Muscle of leg (tissue), 11 donors: ENCODE results near the gene PRKAR2B. TPM values are rescaled to one million over a fixed set of nuclear protein-coding genes. Genes with fewer than 3 reads are reported as not detected.
"Not testable (repeated sequence)": the region's sequence is repeated elsewhere in the genome, so short reads cannot be mapped to it uniquely, and the experiment has no call there.

ENCODE experiments used
- DNase-seq: peaks from one replicate; pipeline ENCODE4 v3.0.0; 2013
- H3K27ac ChIP-seq: one replicate; pipeline ENCODE4 v1.5.1; 2013; ENCODE audit warnings: mild to moderate bottlenecking, low read length, control low read depth
- H3K27me3 ChIP-seq: one replicate; pipeline ENCODE4 v1.6.1; 2013; ENCODE audit warnings: low read length; ENCODE audit not compliant: control insufficient read depth, insufficient read depth
- H3K36me3 ChIP-seq: one replicate; pipeline ENCODE4 v1.6.1; 2013; ENCODE audit warnings: low read length; ENCODE audit not compliant: control insufficient read depth, insufficient read depth
- H3K4me1 ChIP-seq: one replicate; pipeline ENCODE4 v1.6.1; 2013; ENCODE audit warnings: low read length; ENCODE audit not compliant: control insufficient read depth, insufficient read depth
- H3K4me3 ChIP-seq: one replicate; pipeline ENCODE4 v1.5.1; 2013; ENCODE audit warnings: low read length, control low read depth
- H3K9me3 ChIP-seq: replicated peaks from 2 replicates; pipeline ENCODE4 v1.6.1; 2013; ENCODE audit warnings: low read depth, low read length; ENCODE audit not compliant: control insufficient read depth
- WGBS: methylation state at CpG from one replicate; pipeline ENCODE4 v1.1.5; 2013; ENCODE audit warnings: missing lambda C conversion rate; ENCODE audit not compliant: insufficient coverage; 5-methylcytosine and 5-hydroxymethylcytosine counted together
- polyA plus RNA-seq, 8 donors: library from polyadenylated mRNA; unstranded; fragments of 120-200 nt; gene quantifications; one replicate each; pipeline versions ENCODE4 v1.2.1 to v1.2.3, GENCODE V29; 2013; ENCODE audit warnings: inconsistent platforms in 1 of 8, low replicate concordance in 1 of 8; ENCODE audit not compliant: insufficient read length in 8 of 8, insufficient read depth in 1 of 8
- total RNA-seq: library from RNA; stranded (reverse); fragments of 120-200 nt; gene quantifications from one replicate; pipeline ENCODE4 v1.2.4, GENCODE V29; 2013

PRKAR2B gene
- total and polyA plus RNA-seq, 9 donors = 3.7 to 7.3 (median 4.8) TPM

DNA sequence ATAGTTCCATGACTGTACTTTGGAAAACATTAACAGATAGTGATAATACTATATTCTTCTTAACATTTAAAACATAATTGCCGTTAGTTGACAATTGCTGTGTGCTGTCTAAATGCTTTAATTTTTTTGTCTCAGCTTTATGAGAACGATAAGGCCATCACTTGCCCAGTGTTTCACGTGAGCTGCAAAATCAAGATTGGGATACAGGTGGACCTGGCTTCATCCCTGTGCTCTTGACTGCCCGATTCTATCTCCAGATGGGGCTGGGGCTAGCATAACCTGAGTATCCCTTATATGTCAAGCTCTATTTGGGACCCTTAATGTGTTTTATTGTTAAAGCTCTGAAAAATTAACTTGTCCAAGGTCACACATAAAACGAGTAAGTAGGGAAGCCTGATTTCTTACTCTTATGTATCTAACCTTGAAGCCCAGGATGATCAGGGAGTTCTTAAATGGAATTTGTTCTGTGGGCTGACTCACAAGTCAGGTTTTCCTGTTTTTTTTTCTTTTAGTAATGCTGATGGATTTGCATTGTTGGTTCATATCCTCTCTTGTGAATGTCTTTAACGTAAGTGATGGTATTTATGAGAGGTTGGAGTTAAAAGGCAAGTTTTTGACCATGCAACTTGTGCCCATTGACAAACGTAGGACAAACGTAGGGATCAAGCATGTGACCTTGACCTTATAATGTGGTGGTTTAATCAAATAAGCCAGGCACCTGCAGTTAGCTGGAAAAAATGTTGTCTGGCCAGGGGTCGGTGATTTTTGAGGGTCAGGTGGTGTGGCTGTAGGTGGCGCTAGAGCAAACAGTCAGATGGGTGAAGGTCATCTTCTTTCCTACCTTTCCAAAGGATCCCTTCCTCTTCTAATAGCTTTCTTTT is 3.6 kb downstream of the PRKAR2B start:
- Histone ChIP-seq H3K27ac (peak overlapping the region; percentile 14), H3K36me3 (no peaks in the 10 kb centered on the region), H3K27me3 (peaks cover 5% of the 10 kb centered on the region), H3K4me1 (peaks cover 6% of the 10 kb centered on the region), H3K9me3 (no peaks in the 10 kb centered on the region), H3K4me3 (no peak overlapping the region)
- 80% methylated on average over 5 of the region's 10 CpGs for WGBS
- no peak for DNase-seq

DNA sequence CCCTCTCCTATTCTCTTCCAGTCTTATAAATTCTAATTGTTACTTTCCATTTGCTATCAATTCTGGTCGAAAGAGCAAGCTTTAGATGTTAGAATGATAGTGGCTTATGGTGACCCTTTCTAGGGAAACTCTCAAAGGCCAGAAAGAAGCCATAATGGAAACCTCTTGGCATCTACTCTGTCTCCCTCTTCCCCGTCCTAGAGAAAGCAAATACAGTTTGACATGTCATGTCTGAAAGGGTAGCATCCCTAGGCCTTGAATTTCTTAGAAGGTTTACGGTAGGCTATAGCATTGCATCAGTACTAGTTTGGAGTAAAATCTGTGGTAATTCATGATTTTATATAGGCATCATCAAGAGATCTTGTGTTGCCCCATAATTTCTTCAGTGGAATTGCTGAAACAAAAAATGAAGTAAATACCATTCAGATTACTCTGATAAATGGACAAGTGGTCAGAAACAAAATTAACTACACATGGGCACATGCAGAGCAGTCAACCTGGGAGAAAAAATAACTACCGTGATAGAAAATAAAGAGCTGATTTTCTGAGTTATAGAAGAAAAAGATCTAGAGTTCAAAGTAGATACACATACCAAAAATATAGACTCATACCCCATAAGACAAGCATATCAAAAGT is 4.4 kb downstream of the PRKAR2B start:
- Histone ChIP-seq H3K4me3 (no peak overlapping the region), H3K27ac (no peak overlapping the region)

DNA sequence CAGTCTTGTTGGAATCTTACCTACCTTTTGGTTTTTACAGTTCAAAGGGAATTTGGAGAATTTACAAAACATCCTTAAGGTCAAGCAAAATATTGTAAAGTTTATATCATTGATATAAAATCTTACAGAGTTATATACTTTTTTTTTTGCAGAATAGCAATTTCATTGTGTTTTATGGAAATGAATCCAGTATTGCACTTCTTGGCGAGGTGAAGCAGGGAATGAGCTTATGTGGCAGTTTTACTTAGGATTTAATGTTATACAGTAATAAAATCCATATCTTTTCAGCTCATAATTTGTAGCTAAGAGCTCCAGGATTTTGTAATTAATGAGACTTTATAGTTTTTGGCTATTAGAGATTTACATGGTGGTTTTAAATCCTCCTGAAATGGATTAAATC is 5.0 kb downstream of the PRKAR2B start:
- DNase-seq = no peak
- H3K4me3 ChIP-seq = no peak overlapping the region
- H3K9me3 ChIP-seq = no peaks in the 10 kb centered on the region
- peaks cover 5% of the 10 kb centered on the region for H3K27me3 ChIP-seq
- WGBS = no CpG with 5 or more reads among the region's 1 CpG
- H3K36me3 ChIP-seq = no peaks in the 10 kb centered on the region
- H3K4me1 ChIP-seq = peaks cover 6% of the 10 kb centered on the region
- no peak overlapping the region for H3K27ac ChIP-seq

More for the DNA sequence above, 4.4 kb downstream of the PRKAR2B start:
- H3K9me3 ChIP-seq = no peaks in the 10 kb centered on the region
- peaks cover 5% of the 10 kb centered on the region for H3K27me3 ChIP-seq
- DNase-seq = no peak
- H3K4me1 ChIP-seq = peaks cover 6% of the 10 kb centered on the region
- H3K36me3 ChIP-seq = no peaks in the 10 kb centered on the region
- no CpG with 5 or more reads among the region's 4 CpGs for whole genome bisulfite sequencing

DNA sequence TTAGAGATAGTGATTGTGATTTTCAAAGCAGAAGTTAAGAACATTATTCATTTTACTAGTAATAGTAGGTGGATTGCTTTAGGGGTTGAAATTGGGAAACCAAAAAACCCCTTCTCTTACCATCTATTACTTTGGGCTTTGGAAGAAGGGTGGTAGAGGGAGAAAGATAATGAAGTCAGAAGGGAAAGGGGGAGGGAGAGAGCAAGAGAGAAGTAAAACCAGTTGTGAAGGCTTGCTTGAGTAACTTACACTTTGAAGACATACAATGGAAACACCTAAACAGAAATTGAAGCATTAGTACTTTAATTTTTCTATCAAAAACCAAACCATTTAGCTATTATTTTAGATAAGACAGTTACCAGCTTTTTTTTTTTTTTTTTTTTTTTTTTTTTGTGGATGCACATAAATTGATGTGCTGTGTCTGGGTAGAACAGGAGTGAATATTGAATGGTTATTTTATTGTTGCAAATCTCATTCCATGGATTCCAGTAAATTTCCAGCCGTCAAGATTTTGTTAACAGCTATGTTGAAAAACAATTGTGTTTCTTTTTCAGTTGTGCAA is 5.5 kb downstream of the PRKAR2B start:
- WGBS = no CpG with 5 or more reads among the region's 1 CpG

DNA sequence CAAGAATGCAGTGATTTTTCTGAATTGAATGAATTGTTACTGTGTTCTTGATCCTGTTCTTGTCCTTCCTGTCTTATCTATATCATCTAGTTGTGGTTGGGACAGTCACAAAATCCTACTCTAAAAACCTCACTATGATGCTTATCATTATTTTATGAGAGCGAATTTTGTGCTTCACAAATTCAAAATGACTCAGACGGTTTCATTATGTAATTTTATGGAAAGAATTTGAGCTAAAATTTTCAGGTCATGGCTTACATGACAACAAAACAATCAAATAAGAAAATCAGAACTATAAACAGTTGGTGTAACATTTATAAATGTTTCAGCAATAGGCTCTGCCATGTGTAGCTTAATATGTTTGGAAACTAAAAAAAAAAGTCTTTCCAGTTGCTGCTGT is 6.9 kb downstream of the PRKAR2B start:
- H3K27me3 ChIP-seq = peaks cover 2% of the 10 kb centered on the region
- no peak for DNase-seq
- H3K27ac ChIP-seq = no peak overlapping the region
- no peak overlapping the region for H3K4me3 ChIP-seq
- no peaks in the 10 kb centered on the region for H3K4me1 ChIP-seq
- no CpG with 5 or more reads among the region's 2 CpGs for WGBS
- H3K36me3 ChIP-seq = no peaks in the 10 kb centered on the region
- no peaks in the 10 kb centered on the region for H3K9me3 ChIP-seq

More for the DNA sequence above, 5.5 kb downstream of the PRKAR2B start:
- Histone ChIP-seq H3K36me3 (no peaks in the 10 kb centered on the region), H3K9me3 (no peaks in the 10 kb centered on the region), H3K4me3 (no peak overlapping the region), H3K27me3 (peaks cover 5% of the 10 kb centered on the region), H3K4me1 (peaks cover 4% of the 10 kb centered on the region), H3K27ac (no peak overlapping the region)
- no peak for DNase-seq

DNA sequence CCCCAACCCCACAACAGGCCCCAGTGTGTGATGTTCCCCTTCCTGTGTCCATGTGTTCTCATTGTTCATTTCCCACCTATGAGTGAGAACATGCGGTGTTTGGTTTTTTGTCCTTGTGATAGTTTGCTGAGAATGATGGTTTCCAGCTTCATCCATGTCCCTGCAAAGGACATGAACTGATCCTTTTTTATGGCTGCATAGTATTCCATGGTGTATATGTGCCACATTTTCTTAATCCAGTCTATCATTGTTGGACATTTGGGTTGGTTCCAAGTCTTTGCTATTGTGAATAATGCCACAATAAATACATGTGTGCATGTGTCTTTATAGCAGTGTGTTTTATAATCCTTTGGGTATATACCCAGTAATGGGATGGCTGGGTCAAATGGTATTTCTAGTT is 10.5 kb downstream of the PRKAR2B start:
- WGBS = no CpG with 5 or more reads among the region's 1 CpG
- H3K9me3 ChIP-seq, H3K27me3 ChIP-seq, H3K4me1 ChIP-seq, H3K27ac ChIP-seq, H3K4me3 ChIP-seq, H3K36me3 ChIP-seq, DNase-seq: not testable (repeated sequence)

DNA sequence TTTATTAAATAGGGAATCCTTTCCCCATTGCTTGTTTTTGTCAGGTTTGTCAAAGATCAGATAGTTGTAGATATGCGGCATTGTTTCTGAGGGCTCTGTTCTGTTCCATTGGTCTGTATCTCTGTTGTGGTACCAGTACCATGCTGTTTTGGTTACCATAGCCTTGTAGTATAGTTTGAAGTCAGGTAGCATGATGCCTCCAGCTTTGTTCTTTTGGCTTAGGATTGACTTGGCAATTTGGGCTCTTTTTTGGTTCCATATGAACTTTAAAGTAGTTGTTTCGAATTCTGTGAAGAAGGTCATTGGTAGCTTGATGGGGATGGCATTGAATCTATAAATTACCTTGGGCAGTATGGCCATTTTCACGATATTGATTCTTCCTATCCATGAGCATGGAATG is 11.6 kb downstream of the PRKAR2B start:
- H3K9me3 ChIP-seq, DNase-seq: not testable (repeated sequence)

DNA sequence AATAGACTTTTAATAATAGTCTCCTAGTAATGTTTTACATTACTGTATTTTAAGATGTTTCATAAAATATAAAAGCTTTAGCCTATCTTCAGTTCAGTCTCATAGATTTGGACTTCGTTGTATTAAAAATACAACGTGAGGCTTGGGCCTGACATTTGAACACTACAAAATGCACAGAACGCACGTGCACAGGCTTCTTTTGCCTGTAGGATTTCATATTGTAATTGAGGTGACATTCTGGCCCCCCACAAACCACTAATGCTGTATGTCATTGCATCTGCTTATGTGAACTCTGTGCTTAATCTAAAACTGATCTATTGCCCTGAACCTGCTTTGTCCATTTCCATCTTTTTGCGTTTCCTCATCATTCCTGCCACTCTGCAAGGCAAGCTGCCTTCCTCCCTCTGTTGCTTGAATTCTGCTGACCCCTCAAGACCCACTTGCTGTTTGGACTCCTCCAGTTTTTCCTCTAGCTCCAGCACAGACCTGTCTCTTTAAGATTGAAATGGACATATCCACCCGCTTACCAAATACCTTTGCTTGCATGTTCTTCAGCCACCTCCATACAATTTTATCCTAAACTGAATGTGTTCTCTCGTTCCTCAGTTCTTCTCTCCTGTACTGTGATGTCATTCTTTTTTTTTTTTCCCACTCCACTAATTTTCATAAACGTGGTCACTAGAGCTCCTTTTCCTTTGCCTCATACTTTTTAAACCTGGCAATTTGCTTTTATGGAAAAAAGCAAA is 12.4 kb downstream of the PRKAR2B start:
- WGBS = 61% methylated on average over 5 of the region's 8 CpGs
- Histone ChIP-seq H3K27me3 (no peaks in the 10 kb centered on the region), H3K27ac (no peak overlapping the region)

More for the DNA sequence above, 11.6 kb downstream of the PRKAR2B start:
- H3K4me3 ChIP-seq, H3K27me3 ChIP-seq, H3K4me1 ChIP-seq, H3K36me3 ChIP-seq, H3K27ac ChIP-seq: not testable (repeated sequence)
- WGBS = 100% methylated on average over 1 of the region's 3 CpGs

DNA sequence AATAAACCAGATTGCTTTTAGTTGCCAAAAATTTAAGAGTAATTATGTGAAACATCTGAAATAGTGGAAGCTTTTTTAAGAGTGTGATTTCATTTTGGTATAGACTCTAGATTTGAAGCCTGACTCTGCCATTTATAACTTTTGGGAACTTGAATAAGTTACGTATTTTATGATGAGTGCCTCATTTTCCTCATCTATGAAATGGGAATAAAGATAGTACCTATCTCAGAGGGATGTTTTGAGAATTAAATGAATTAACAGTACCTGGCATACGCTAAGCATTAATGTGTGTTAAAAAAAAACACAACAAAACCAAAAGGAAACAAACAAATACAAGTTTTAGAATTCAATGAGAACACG is 12.9 kb downstream of the PRKAR2B start:
- no peak overlapping the region for H3K27ac ChIP-seq
- H3K4me1 ChIP-seq = no peaks in the 10 kb centered on the region
- no CpG with 5 or more reads among the region's 3 CpGs for WGBS
- no peaks in the 10 kb centered on the region for H3K36me3 ChIP-seq
- H3K27me3 ChIP-seq = no peaks in the 10 kb centered on the region
- no peak overlapping the region for H3K4me3 ChIP-seq
- no peak for DNase-seq
- no peaks in the 10 kb centered on the region for H3K9me3 ChIP-seq

More for the DNA sequence above, 12.4 kb downstream of the PRKAR2B start:
- Histone ChIP-seq H3K9me3 (no peaks in the 10 kb centered on the region), H3K4me3 (no peak overlapping the region), H3K4me1 (no peaks in the 10 kb centered on the region), H3K36me3 (no peaks in the 10 kb centered on the region)
- DNase-seq = no peak

DNA sequence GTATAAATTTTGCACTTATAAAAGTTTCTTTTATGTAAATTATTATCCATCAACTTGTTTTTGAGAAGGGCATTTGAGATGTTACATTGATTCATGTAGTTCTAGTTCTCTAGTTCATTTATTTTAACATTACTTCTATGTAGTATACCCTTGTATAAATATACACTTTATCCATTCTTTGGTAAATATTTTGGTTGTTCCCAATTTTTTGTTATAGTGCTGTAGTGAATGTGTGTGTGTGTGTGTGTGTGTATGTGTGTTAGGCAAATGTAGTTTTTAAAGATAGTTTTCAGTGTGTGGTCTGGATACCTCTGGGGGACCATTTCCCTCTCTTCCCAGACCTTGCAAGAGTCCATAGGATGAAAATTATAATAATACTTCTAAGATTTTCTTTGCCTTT is 15.0 kb downstream of the PRKAR2B start:
- DNase-seq = no peak
- Histone ChIP-seq H3K4me3 (no peak overlapping the region), H3K9me3 (no peaks in the 10 kb centered on the region), H3K36me3 (no peaks in the 10 kb centered on the region), H3K27ac (no peak overlapping the region), H3K27me3 (no peaks in the 10 kb centered on the region), H3K4me1 (no peaks in the 10 kb centered on the region)
